HG02588 (cell line): Measurements from ENCODE around the gene PCGF3.
"Not testable (repeated sequence)": the region's sequence is repeated elsewhere in the genome, so short reads cannot be mapped to it uniquely, and the experiment has no call there.

Experiments
- ATAC-seq: cut with Tn5 transposase; IDR thresholded peaks from one replicate; pipeline ENCODE4 v1.9.1; 2021; ENCODE audit warnings: mild to moderate bottlenecking, moderate library complexity; ENCODE audit not compliant: unreplicated experiment

Gene PCGF3

DNA sequence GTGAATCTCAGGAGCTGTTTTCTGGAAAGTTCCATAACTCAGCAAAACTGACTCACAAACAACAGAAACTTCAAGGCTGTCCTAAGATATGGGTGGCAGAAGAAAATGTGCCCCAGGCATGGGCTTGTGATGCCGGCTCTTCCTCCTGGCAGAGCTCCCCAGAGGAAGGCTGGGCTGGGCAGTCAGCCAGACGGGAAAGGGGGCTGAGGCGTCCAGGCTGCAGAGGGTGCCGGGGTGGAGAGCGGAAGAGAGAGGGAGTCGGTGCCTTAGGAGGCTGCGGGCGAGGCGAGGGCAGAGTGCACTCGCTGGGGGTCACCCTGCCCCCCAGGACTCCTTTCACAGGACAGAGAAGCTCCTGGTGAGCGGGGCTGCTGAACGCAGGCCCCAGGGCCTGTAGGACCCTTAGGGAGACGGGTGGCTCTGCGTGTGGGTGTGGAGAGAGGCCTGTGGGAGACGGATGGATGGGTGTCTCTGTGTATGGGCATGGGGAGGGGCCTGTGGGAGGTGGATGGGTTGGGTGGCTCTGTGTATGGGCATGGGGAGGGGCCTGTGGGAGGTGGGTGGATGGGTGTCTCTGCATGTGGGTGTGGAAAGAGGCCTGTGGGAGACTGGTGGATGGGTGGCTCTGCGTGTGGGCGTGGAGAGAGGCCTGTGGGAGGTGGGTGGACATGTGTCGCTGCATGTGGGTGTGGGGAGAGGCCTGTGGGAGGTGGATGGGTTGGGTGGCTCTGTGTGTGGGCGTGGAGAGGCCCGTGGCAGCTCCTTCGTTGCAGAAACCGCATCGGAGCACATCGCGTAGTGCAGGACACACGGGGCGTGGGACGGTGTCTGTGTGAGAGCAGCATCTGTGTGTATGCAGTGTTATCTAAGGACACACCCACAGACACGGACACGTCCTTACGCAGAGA, 15.9 kb downstream of the PCGF3 start:
- no peak for ATAC-seq

DNA sequence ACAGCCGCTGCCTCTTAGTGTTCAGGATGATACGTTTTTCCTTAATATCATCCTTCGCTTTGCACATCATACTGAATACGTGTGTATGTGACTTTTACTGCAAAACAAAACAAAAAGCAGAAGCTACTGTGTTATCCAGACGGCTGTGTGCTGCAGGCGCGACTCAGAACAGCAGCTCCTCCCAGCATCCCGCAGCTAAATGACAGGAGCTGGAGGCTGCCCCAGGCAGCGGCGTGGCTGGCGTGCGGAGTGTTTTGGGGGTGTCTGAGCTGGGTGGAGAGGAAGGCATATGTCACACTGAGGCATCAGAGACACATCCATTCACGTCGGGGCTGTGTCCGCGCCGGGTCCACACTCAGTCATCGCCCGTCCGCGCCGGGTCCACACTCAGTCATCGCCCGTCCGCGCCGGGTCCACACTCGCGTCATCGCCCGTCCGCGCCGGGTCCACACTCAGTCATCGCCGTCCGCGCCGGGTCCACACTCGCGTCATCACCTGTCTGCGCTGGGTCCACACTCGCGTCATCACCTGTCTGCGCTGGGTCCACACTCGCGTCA, 16.6 kb downstream of the PCGF3 start:
- no peak for ATAC-seq

DNA sequence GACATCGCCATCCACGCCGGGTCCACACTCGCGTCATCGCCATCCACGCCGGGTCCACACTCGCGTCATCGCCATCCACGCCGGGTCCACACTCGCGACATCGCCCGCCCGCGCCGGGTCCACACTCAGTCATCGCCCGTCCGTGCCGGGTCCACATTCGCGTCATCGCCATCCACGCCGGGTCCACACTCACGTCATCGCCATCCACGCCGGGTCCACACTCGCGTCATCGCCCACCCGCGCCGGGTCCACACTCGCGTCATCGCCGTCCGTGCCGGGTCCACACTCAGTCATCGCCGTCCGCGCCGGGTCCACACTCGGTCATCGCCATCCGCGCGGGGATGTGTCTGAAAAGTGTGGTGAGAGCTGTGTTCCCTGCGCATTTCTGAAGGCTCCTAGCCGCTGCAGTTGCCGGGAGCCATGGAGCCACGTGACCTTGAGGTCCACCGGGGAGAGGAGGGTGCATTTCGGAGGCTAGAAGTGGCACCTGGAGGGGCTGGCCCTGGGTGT, 17.3 kb downstream of the PCGF3 start:
- ATAC-seq: no peak

DNA sequence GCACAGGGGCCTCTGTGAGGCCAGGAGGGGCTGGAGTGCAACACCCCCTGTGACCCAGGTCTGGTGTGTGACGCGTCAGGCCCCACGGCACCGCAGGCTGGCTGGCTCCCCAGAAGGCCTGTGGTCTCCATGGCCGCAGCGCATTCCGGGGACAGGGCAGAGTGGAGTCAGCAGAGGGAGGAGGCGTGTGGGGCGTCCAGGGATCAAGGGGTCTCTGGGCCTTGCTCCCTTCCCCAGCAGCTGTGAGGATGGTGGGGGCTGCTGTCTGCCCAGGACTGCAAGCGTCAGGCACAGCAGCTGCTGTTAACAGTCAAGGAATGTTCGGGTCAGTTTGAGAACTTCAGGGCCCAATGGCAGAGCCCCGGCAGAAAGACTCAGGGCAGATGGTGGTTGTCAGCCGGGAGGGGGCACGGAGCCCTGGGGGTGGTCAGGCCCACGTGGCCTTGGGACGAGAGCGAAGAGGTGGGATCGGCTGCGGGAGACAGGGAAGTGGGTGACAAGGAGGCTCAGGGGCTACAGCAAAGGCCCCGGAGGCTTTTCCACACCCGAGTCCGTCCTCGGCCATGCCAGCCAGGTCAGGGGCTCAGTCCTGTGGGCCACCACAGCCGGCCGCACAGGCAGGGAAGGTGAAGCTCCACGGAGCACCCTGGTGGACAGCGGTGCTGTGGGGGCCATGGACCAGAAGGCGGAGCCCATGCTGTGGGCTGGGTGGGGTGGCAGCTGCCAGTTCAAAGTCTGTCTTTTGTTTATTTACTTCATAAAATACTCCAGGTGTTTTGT, 18.3 kb downstream of the PCGF3 start:
- ATAC-seq: no peak

DNA sequence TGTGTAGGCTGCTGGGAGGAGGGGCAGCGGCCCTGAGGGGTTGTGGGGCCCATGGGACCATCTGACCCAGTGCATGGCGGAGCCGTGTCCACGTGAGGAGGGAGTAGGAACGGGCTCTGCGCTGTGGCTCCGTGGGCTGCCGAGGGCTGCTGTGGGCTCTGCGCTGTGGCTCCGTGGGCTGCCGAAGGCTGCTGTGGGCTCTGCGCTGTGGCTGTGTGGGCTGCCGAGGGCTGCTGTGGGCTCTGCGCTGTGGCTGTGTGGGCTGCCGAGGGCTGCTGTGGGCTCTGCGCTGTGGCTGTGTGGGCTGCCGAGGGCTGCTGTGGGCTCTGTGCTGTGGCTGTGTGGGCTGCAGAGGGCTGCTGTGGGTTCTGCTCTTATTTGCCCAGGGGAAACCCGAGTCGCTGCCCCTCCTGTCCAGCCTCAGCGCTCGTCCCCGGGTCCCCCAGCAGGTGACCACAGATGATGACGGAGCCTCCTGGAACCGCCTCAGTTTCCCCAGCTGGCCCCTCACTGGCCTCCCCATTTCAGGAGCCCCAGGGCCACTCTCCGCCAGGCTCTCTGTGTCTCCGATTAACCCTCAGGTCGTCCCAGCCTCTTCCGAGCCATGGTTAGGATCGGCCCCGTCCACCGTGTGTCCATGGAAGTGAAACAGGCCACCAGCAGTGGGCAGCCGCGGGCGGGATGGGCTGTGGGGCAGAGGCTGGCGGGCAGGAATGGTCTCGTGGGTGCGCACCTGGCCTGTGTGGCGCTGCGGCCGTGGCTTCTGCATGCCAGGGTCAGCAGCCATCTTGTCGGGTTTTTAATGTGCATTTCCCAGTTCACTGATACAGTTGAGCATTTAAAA, 20.0 kb downstream of the PCGF3 start:
- no peak for ATAC-seq

DNA sequence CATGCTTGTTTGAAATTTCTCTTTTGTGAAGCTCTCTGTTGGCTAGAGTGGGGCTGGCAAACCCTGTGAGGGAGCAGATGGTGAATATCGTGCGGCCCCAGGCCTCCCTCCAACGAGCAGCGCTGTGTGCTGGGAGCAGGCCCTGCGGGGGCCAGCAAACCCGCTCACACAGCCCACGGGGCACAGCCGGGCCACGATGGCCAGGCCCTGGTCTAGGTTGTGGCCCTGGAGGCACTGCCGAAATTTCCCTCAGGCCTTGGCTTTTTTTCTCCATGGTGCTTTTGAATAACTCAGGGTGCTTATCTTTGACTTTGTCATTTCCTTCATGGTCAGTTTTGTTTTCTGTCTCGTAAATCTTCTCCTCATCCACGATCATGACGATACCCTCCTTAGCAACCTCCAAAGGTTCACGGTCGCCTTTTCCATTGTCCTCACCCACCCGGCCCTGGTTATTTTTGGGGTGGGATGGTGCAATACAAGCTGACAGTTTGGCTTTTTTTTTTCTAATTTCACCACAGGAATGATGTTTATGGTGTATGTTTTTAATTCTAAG, 20.7 kb downstream of the PCGF3 start:
- no peak for ATAC-seq

DNA sequence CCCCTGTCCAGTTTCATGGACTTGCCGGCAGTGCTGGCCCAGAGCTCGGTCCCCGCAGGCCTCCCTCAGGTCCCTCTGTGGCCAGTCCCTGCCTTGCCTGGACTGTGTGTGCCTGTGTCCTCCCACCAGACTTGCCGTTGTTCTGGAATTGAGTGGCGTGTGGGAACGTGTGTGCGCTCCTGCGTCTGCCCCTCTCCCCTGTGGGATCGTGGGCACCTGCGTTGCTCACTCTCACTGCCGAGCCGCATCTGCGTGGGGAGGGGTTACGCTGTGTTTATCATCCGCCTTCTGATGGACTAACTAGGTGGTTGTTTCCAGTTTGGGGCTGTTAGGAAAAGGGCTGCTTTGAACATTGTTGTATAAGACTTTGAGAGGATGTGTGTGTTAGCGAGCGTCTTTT, 21.2 kb downstream of the PCGF3 start:
- no peak for ATAC-seq

DNA sequence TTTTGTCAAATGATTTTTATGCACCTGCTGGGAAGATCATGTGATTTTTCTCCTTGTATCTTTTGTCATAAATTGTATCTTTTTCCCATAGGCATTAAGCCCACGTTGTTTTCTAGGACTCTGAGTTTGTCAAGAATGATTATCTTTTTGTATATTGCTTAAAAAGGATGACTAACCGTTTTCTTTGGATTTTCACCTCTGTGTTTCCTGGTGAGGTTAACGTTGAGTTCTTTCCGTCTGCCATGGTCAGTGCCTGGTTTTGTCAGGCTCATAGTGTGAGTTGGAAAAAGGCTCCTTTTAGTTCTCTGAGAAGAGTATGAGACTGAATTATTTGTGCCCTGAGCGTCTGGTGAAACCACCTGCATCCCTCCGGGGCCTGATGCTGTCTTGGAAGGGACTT, 21.9 kb downstream of the PCGF3 start:
- no peak for ATAC-seq

DNA sequence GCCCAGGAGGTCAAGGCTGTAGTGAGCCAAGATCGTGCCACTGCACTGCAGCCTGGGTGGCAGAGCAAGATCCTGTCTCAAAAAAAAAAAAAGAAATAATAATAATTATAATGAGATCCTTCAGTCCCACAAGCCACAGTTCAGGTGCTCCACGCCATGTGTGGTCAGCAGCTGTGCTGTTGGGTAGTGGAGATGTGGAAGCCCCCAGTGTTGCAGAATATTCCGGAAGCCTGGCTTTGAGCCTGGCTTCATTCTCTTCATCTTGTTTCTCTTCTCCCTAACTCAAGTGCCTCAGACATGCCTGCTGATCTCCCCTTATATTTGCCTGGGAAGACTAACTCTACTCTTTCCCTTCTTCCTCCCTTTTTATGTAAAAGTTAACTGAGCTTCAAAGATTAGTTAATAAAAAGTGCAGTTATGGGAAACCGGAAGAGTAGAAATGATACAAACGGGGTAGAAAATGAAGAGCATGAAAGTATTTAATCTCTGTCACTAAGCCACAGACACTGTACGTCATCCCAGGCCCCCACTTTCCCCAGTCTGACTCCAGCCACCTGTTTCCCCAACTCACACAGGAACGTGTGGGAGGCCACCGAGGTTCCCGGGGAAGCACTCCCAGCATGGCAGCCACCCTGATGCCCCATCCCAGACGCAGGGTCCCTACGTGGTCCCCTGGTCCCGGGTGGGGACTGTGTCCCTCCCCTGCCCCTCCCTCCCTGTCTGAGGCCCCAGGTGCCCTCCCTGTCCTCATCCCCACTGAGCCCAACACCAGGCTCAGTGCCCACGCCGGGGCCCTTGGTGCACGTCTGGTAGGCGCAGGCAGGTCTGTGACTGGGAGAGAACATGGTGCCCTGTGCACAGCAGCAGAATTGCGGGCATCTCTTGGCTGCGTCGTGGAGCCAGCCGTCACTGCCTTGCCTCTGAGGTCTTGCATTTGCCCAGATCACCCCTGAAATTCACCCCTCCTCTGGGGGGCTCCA, 24.0 kb downstream of the PCGF3 start:
- ATAC-seq: no peak

DNA sequence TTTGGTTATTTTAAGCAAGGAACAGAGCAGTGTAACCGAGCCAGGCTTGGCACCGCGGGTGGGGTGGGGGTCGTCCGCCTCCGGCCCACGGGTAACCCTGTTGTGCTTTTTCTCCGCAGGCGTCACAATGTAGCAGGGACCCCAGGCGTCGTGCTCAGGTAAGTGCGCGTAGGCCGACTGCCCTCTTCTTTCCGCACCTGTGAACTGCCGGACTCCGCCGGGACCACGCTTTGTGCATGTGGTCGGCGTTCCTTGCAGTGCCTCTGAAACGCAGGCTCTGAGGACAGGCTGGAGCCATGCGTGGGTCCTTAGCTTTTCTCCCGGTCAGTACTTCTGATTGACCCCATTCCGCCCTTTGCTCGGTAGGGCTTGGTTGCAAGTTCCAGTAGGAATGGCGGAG, 24.9 kb downstream of the PCGF3 start:
- ATAC-seq: no peak

DNA sequence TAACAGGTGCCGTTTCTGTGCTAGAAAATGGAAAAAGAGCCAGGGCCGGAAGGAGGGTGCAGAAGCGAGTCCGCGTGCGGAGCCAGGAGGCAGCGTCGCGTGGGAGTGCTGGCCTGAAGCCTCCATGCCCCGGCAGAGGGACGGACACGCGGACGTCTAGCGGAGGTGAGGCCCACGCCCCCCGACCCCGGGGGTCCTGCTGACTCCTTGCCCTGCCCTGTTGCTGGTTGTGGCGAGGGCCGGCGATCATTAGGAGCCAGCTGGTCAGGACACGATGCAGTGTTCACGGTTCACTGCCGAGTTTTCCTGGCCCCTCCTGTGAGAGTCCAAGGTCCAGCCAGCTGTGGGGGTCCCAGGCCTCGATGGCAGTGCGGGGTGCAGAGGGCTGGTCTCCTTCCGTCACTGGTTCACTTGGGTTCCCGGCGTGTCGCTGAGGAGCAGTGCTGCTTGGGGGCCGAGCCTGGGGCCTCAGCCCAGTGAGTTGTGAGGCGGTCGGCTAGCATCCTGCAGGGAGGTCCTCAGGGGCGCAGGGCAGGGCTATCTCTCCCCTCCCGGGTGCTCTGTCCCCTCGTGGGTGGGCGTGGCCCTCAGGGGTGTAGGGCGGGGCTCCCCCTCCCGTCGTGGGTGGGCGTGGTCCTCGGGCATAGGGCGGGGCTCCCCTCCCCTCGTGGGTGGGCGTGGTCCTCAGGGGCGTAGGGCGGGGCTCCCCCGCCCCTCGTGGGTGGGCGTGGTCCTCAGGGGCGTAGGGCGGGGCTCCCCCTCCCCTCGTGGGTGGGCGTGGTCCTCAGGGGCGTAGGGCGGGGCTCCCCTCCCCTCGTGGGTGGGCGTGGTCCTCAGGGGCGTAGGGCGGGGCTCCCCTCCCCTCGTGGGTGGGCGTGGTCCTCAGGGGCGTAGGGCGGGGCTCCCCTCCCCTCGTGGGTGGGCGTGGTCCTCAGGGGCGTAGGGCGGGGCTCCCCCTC, 25.6 kb downstream of the PCGF3 start:
- ATAC-seq: not testable (repeated sequence)

DNA sequence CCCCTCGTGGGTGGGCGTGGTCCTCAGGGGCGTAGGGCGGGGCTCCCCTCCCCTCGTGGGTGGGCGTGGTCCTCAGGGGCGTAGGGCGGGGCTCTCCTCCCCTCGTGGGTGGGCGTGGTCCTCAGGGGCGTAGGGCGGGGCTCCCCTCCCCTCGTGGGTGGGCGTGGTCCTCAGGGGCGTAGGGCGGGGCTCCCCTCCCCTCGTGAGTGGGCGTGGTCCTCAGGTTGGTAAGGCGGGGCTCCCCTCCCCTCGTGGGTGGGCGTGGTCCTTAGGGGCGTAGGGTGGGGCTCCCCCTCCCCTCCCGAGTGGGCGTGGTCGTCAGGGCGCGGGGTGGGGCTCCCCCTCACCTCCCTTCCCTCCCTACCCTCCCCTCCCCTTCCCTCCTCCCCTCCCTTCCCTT, 26.3 kb downstream of the PCGF3 start:
- ATAC-seq: not testable (repeated sequence)

DNA sequence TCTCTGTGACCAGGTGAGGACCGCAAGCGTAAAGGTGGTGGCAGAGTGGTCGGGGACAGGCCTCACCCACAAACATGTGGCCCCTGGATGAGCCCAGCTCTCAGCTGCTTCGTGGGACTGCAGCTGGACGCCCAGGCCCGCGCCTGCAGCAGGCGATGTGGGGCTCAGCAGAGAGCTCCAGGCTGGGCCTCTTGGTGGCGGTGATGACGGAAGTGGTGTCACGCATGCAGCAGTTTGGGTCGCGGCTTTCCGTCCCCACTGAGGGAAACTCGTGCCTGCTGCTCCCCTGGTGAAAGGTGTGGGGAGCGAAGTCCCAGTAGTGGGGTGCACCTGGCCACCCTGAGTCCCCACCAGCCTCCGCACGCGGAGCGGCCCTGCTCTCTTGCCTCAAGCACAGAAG, 26.9 kb downstream of the PCGF3 start:
- ATAC-seq: no peak

DNA sequence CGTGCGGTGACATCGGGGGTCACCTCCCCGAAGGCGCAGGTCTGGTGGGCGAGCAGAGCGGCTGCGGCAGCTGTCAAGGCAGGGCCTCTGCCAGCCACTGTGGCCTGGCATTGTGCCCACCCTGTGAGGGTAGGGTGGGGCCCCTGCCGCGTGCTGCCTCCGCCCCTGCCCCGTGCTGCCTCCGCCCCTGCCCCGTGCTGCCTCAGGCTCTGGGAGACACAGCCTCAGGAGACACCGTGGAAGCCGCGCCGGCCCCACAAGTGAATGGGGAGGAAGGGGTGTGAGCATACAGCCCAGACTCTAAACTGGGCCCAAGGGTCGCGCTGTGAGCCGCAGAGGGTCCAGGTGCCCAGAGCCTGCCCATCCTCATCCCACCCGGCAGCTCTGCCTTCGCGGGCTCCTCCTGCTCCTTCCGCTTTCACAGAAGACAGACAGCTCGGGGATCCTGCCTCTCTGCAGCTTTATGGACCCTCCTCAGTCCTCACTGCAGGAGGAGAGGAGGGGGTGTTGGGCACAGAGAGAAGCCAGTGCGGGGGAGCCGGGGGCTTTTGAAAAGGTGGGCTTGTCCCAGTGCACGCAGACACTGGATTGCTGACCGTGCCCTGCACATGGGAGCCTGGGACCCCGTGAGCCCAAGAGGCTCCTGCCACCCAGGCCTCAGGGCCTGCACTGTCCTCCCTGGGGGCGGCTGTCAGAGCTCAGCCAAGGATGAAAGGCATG, 27.4 kb downstream of the PCGF3 start:
- no peak for ATAC-seq

DNA sequence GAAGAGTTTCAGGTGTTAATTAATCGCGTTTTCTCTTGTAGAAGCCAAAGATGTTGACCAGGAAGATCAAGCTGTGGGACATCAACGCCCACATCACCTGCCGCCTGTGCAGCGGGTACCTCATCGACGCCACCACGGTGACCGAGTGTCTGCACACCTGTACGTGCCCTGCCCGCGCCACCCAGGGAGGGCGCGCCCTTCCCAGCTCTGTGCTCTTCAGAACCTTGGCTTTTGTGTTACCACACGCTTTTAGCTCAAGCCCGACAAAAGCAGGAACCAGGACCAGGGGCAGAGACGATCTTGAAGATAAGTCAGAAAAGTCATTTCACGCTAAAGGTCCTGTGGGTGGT, 28.0 kb downstream of the PCGF3 start:
- ATAC-seq: no peak

DNA sequence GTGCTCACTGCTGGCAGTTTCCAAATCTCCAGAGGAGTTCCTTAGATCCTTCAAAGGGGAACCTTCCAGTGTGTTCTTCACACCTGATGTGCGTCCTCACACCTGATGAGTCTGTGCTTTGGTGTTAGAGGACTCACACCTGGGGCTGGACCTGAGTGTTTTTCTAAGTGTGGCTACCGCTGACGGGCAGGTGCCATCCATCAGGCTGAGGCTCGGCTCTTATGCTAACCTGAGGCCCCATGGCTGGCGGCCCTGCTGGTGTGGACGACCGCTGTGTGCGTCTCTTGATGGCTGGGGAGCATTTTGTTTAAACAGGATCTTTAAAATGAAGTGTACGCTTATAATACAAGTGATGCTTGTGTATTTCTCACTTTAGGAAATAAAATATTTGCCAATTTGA, 28.4 kb downstream of the PCGF3 start:
- no peak for ATAC-seq

DNA sequence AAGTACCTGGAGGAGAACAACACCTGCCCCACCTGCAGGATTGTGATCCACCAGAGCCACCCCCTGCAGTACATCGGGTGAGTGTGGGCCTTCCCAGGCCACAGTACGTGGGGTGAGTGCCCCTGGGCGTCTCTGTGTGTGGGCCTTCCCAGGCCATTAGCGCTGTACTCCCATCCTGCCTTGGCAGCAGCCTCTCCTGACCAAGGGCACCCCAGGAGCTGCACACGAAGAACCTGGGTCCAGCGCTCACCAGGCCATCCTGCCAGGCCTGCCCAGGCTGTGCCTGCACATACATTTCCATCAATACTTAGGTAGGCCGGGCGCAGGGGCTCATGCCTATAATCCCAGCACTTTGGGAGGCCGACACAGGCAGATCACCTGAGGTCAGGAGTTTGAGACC, 29.3 kb downstream of the PCGF3 start:
- no peak for ATAC-seq

DNA sequence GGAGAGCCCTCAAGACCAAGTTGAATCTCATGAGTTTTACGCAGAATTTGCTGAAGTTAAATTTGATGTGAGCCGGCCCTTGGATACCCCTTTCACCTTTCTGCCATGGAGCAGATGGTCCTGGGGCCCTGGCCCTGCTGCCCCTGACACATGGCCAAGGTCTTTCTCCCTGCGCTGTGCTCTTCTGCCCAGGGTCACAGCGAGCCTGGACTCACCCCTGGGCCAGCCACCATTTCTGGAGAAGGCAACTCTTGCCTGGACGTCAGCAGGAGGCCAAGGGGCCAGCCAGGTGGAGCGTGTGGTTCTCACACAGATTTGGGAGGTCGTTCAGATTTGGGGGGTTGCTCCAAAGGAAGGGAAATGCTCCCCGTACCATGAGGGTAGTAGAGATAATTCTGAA, 30.0 kb downstream of the PCGF3 start:
- ATAC-seq: no peak
